ENCODE data around the gene ETF1.

Gene ETF1

DNA sequence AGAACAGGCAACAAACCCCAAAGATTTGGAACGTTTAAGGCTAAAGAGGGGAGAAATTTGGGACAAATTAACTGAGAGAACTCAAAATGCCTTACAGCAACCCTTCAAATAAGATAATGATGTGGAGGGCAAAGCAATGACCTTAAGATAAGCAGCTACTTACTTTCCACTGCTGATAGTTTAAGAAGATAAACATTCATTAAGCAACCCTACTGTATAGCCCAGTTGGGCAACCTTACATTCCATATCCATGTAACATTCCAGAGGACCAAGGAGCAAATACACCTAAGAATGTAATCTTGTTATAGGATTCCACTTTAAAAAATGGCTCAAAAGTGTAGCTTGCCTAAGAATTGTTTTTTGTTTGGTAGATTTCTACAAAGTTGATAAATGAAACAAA lies 14.8 kb downstream of the ETF1 start:
- DNase-seq, result peak; percentile 79

DNA sequence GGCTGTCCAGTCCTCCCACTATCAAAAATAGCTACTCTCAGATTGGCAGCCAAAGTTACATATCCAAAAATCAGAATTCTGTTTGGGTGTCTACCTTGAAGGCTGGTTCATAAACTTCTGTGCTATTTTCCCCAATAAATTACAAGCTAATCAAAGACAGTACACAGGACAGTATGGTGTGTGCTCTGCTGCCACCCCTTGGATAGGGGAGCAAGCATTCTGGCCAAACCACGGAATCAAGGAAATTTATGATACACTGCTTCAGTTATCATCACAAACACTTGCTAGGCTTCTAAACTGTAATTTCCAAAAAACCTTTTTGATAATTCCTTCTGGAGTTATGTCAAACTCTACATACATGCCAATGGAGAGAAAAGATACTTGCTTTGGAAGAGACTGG lies 15.9 kb downstream of the ETF1 start:
- DNase-seq, result no peak

DNA sequence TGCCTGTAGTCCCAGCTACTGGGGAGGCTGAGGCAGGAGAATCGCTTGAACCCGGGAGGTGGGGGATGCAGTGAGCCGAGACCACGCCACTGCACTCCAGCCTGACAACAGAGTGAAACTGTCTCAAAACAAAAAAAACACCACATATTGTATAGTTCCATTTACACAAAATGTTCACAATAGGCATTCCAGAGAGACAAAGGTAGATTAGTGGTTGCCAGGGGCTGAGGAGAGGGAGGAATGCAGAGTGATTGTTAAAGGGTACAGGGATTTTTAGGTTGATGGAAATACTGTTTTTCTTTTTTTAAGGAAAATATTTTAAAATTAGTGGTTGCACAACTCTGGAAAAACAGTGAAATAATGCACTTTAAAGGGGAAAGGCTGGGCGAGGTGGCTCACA lies 19.6 kb downstream of the ETF1 start:
- DNase-seq, result no peak

DNA sequence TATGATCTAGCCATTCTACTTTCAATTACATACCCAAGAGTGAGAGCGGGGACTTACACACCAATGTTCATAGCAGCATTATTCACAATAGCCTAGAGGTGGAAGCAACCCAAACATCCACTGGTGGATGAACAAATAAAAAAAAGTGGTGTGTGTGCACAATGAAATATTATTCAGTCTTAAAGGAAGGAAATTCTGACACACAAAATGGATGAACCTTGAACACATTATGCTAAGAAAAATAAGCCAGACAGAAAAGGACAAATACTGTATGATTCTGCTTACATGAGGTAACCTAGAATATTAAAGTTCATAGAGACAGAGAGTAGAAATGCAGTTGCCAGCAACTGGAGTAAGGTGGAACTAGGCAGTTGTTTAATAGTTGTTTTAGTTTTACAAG lies 22.1 kb downstream of the ETF1 start:
- no peak for DNase-seq

DNA sequence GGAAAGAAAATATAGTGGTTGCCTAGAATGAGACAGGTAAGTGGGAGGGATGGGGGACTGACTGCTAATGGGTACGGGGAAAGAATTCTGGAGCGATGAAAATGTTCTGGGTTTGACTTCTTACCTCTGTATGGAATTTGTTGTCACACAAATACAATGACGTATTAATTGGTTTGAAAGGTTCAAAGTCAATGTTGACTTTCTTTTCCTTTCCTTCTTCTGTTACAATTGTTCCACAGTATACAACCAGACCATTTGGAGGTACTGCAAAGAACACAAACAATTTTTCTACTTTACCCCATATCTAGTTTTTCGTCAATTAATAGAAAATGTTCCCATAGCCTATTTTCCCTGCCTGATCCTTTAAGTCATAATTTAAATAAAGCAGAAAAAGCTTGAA lies 25.6 kb downstream of the ETF1 start:
- no peak for DNase-seq

DNA sequence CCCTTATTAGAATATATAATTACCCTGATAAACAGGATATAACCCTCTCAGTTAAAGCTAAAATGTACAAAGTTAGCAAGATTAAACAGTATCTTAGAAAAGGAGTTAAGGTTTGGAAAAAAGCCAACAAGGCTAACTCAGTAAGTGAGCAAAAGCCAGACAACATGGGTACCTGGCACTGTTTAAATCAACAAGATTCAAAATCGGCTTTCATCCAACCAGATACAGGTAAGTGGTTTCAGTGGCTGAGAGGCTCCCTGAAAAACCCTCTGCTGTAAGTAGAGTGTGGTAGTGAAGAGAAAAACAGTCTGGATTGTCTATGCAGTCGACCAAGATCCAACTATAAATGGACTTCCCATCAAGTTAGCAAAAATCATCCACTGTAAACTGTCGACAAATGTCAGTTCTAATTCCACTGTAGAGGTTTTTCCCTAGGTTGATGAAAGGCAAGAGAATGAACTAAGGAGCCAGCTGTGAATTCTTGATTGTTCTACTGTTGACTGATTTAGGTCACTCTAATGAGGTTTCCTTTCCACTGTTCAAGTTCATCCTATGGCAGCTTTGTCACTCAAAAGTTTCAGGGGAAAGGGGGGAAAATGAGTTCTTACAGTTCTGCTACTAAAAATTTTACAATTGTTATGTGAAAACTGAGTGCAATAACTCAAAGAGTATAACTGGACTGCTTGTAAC lies 27.3 kb downstream of the ETF1 start:
- DNase-seq, result no peak

DNA sequence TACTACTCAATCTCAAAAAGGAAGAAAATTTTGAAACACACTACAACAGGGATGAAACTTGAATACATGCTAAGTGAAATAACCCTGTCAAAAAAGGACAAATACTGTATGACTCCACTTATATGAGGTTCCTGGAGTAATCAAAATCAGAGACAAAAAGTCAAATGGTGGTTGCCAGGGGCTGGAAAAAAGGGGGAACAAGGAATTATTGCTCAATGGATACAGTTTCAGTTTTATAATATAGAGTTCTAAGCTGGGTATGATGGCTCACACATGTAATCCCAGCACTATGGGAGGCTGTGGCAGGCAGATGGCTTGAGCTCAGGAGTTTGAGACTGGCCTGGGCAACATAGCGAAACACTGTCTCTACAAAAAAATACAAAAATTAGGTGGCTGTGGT lies 29.0 kb downstream of the ETF1 start:
- no peak for DNase-seq

DNA sequence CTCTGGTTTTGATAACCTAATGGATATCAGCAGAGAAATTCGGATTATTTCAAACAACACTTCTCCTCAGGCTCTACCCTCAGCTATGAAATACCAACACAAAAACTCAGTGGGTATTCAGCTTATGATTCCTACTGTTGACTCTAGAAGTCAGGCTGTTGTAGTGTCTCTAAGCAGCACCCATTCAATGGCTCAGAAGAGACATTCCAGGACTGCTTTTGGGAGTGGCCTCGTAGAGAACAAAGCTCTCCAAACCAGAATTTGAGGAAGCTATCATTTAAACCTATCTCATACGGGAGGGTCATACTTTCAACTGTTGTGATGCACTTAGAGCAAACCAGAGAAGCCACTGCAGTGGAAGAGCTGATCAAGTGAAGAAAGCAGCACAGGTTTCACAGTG lies 34.1 kb downstream of the ETF1 start:
- no peak for DNase-seq

DNA sequence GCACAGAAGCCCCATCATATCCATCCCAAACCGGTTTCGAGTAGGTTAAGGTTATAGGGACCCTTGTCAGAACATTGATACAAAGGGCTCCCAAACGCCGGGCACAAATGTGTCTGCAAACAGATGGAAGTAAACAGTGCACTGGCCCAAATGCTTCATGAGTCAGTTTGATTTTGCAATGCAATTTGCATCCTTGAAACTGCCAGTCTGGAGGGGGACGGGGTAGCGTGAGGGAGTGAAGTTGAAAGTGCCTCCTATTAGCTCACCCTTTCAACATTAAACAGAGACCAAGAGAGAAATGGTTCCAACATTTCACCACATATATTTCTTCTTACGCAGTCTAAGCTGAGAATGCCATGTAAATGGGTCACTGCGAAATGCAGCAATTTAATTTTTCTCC lies 35.6 kb downstream of the ETF1 start:
- peak; percentile 21 for DNase-seq

DNA sequence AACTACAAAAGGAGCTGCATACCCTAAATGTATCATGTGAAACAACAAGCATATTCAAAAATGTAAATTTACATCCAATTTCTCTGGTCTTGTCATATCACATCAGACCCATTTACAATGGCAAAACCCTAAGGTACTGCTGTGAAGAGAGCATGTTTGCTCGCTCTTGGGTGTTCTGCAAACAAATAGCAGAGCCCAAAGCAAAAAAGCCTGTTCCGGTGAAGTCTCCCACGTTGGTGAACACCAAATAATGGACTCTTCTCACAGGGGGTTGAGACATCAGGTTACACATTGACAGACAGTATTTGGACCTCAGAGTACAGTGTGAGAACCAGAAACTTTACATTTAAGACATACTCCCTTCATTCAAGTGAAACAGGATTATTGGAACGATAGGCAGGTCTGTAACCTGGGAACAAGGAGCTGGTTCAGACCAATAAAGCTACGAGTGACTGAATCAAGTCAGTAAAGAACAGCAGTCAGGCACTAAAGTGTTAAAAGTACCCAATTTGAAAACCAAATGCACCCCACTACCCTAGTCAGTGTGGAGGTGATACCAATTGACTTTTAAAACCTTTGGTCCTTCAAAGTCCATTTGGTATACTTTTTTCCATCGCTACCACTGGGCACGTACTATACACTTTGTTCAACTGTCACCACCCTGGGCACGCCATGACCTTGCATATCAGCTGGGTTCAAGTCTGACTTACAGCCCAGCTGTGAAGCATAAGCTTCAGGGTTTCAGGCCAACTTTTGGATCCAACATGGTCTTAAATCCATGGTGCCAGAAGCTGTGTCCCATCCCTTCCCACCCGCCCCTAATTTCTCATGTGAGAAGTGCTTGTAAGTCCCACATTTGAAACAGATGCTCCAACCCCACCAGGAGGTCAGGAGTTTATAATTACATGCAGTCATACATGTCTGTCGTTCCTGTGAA lies 36.4 kb downstream of the ETF1 start:
- no peak for DNase-seq

DNA sequence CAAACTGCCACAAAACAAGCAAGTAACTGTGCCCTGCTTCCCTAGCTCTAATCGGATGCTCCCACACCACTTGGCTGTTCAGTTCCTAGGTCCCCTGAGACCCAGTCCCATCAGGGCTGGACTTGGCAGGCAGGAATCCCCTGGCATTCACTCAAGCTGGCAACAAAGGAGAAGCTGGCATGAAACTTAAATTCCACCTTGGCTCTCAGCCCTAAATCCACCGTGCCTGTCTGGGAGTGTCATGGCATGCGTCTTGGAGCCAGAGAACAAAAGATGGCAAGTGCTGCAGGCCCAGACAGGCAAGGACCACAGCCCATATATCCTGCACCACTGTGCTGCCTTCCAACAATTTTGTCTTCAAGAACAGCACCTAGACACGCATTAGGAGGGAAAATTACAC lies 38.2 kb downstream of the ETF1 start:
- DNase-seq, result no peak

DNA sequence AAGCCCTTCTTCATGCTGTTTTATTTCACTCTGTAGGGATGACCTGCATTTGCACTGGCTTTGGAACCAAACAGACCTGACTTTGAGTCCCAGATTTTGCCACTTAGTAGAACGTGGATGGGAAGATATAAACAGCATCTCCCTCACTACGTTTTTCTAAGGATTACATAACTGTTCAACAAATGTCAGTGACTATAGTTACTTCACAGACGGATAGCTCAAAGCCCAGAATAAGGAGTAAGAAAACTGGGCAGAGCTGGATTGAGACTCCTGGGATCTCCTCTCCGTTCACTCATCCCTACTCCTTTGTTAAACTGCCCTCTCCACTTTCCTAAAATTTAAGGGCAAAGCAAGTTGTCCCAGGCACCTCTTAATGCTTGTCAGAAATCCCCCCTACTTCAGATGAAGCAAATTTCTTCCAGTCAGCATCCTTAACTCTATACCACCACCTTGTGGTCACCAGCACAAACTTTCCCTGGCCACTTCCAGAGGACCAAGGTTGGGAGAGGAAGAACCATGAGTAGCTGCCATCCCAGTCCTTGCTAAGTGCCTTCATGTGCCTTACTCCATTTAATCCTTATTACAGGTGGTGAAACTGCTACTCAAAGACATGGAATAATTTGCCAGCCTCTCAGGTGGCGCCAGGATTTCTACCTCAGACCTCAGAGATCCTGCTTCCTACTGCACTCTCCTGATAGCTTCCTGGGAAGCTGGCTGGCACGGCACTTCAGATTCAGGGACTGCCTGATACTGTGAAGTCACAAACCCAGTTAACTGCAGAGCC lies 39.4 kb downstream of the ETF1 start:
- peak; percentile 43 for DNase-seq

DNA sequence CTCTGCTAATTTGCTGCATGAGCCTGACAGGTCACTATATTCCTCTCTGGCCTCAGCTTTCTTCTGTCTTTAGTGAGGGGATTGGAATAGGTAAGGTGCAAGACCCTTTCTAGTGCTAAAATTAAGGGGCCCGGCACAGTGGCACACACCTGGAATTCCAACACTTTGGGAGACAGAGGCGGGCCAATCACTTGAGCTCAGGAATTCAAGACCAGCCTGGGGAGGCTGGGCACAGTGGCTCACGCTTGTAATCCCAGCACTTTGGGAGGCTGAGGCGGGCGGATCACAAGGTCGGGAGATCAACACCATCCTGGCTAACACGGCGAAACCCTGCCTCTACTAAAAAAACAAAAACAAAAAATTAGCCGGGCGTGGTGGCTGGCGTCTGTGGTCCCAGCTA lies 40.5 kb downstream of the ETF1 start:
- DNase-seq, result no peak

DNA sequence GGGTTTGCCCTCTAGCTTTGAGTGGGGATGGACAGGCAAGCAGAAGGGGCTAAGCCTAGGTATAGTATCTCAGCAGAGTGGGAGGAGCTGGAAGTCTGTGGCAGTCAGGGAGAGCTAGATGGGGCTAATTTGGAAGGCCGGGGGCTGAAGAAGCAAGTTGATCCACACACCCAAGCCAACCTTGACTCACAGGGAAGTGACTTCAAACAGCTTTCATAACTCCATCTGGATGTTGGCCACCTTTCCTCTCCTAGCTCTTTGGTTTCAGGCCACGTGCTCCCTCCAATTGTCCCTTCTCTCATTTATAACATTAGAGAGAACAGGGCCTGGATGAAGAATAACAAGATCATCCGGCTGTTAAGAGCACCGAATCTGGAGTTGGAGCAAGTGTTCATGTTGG lies 40.9 kb downstream of the ETF1 start:
- DNase-seq, result no peak

DNA sequence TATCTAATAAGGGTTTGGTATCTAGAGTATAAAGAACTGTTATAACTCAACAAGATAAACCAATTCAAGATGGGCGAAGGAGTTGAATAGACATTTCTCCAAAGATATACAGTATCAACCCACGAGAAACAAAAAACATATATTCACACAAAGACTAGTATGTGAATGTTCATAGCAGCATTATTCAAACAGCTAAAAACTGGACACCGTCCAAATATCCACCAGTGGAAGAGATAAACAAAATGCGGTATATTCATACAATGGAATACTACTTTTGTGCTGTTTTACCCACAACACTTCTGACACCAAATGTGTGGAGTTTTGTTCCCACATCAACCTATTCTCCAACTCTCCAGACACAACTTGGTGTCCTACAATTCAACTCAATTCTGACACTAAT lies 44.7 kb downstream of the ETF1 start:
- DNase-seq, result no peak

DNA sequence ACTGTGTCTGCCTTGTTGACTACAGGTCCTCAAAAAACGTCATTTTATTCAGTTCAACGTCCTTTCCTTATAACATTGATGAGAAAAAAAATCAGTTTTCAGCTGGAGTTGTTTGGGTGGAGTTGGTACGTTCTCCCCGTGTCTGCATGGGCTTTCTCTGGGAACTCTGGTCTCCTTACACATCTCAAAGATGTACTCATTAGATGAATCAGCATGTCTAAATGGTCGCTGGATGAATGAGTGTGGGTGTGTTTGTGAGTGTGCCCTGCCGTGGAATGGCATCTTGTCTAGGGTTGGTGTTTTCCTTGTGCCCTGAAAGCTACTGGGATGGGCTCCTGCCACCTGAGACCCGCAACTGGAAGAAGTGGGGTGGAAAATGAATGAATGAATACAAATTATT lies 47.7 kb downstream of the ETF1 start:
- no peak for DNase-seq

DNA sequence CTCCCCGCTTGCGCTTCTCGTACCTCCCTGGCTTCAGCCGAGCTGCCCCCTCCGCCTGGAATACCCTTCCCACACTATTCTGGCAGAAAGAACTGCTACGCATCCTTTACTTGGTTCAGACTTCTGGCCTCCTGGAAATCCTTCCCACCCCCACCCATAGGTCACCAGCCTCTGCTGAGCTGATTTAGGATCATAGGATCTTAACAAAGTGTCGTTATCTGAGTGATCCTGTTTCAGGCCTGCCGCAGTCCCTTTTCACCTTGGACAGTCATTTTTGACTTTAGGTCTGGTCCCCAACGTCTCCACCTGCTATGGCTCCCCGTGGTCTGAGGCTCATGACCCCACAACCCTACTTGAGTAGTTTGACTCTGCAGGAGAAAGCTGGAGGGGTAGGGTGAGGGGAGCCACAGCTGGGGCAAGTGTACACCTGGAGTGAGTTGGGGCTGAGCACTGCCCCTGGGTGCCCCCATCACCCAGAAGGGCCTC lies 50.4 kb downstream of the ETF1 start:
- DNase-seq, result no peak

DNA sequence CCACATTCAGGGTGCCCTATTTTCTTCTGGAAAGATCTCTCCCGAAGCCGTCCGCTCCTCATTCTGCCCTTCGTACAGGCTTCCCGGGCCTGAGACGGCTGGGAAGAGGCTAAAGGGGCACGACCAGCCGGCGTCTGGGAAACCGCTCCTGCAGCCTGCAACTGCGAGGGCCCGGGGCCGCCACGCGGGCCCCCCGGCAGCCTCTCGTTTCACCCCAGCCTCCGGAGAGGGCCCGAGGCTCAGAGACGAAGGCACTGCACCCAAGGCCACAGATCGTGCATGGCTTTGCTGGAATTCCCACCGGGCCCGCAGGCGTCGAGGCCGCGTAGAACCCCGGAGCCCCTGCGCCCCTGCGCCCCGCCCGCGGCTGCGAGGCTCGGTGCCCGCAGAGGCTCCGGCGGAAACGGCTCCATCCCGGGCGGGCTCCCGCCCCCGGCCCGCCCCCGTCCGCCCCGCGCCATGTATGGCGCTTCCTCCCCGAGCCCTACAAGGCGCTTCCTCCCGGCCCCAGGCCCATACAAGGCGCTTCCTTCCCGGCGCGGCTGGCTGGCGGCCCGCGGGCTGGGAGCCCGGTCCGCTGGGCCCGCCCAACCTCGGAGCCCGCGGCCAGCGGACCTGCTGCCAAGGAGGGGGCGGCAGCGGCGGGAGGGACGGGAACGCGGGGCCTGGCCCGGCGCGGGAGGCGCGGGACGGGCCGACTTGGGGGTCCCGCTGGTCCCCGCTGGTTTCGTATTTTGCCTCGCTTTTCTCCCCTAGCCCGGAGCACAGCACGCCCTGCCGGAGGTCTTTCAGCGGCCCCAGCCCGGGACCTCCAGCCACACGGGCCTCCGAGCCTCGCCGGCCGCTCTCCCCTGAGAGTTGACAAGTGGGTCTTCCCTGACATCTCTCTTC lies 51.1 kb downstream of the ETF1 start:
- peak; percentile 90 for DNase-seq

DNA sequence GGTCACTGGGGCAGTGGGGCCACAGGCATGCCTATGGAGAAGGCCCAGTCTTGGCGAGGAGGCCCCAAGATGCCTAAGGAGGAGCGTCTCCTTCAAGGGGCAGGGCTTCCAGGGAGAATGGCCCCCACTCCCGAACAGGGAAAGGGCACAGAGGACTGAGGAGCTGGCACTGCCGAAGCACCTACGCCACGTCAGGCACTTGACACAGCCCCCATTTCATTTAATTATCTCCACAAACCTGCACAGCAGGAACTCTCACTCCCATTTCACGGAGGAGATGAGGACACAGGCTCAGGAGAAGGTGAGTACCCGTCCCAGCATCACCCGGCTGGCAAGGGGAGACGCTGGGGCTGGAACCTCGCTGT lies 51.8 kb downstream of the ETF1 start:
- no peak for DNase-seq

DNA sequence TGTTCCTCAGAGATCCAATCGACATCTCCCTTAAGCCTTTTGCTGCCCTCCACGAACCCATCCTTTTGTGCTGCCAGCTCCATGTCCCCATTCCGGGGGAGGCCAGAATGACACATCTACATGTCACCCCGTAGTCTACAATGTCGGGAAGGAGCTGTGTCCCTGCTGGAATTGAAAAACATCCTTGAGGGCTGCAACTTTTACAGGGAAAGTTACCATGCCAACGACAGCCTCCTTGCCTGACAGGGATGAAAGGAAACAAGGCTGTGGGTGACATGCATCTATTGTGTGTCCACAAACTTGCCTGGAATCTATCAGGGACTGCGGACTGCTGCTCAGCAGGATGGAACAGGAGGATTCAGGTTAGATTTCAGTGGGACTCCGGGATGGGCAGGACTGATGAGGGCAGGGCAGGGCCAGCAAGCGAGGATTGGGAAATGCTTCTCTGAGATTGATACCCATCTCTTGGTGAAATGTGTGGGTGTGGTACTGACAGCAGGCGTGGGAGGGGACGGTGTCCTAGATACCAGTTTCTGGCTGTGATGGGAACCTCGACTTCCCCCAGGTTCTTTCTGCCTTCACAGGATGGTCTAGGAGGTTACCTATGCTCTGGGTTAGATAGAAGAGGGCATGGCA lies 52.3 kb downstream of the ETF1 start:
- DNase-seq, result no peak

DNA sequence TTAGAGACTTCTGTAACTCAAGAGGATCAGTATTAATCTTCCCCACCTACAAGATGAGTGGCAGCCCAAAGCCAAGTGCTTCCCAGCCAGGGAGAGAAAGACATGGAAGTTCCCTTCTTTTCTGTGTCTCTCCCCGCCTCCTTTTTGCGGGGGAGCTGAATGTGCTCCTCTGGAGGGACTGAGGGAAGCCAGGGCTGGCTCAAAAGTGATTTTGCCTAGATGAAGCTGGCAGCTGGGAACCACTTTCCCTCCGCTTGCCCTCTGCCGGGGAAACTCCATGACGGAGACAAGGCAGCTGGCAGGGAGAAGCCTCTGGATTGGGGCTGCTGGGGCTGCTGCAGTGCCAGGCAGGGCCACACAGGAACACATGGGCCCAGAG lies 53.4 kb downstream of the ETF1 start:
- DNase-seq, result no peak

DNA sequence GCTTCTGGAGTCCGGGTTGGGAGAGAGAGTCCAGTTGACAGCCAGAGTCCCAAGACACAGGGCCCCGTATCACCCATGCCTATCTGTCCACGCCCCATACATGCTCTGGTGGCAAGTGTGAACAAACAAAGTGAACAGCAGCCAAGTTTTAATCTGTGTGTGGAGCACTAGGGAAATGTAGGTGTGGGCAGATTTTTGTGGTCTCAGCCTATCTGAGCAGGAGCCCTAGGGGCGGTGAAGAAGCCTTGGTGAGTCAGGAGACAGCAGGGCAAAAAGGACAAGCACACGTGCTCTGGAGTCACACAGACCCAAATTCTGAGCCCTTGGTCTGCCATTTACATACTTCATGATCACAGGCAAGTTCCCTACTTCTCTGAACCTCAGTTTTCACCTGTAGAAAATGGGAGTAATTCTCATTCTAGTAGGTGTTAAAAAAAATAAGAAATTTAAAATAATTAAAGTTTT lies 54.5 kb downstream of the ETF1 start:
- peak; percentile 73 for DNase-seq
